H1 (cell line): Measurements from ENCODE around the gene RAB3C. TPM values are rescaled to one million over a fixed set of nuclear protein-coding genes. Genes with fewer than 3 reads are reported as not detected.

Experiments
- CTCF ChIA-PET: fragments of 300-600 bp; sonication (Branson Sonifier 250); formaldehyde crosslinking; loops from one replicate; lab custom pipeline; 2021; ENCODE audit not compliant: partially characterized antibody; lab: Charles Lee
- POLR2A ChIA-PET: fragments of 300-600 bp; sonication (Branson Sonifier 250); formaldehyde crosslinking; loops from one replicate; lab custom pipeline; 2021; ENCODE audit warnings: inconsistent platforms; ENCODE audit not compliant: partially characterized antibody; lab: Charles Lee
- DNase-seq, 2 experiments: peaks; one replicate each; pipeline versions ENCODE4 v3.0.0 to v3.0.0-alpha.2; 2010 to 2022; ENCODE audit warnings: low spot score in 2 of 2, low read depth in 1 of 2, mixed read lengths in 1 of 2
- FAIRE-seq: peaks from 2 replicates; lab custom pipeline; 2011; peaks lifted over from hg19 to GRCh38; lab: Jason Lieb, UNC
- H2AFZ ChIP-seq: 2 replicates; pipeline ENCODE4 v1.8.1; 2012; ENCODE audit warnings: low read length, inconsistent platforms
- H2AK5ac ChIP-seq: 2 replicates; pipeline ENCODE4 v1.6.1; 2013; ENCODE audit warnings: low read depth, low read length
- H2BK120ac ChIP-seq: replicated peaks from 2 replicates; pipeline ENCODE3; 2013; ENCODE audit warnings: low read depth, low read length, inconsistent platforms
- H2BK12ac ChIP-seq: 2 replicates; pipeline ENCODE4 v1.6.1; 2013; ENCODE audit warnings: low read depth, low read length
- H2BK15ac ChIP-seq: 2 replicates; pipeline ENCODE4 v1.6.1; 2013; ENCODE audit warnings: low read length
- H2BK20ac ChIP-seq: 2 replicates; pipeline ENCODE4 v1.6.1; 2013; ENCODE audit warnings: low read length
- H2BK5ac ChIP-seq: 2 replicates; pipeline ENCODE4 v1.6.1; 2013; ENCODE audit warnings: low read depth, low read length
- H3K14ac ChIP-seq: 2 replicates; pipeline ENCODE4 v1.6.1; 2013; ENCODE audit warnings: inconsistent platforms; ENCODE audit not compliant: insufficient read length
- H3K18ac ChIP-seq: 2 replicates; pipeline ENCODE4 v1.6.1; 2013; ENCODE audit warnings: low read length; ENCODE audit errors: extremely low read depth
- H3K23ac ChIP-seq: 2 replicates; pipeline ENCODE4 v1.6.1; 2013; ENCODE audit warnings: inconsistent platforms; ENCODE audit not compliant: insufficient read length
- H3K23me2 ChIP-seq: 2 replicates; pipeline ENCODE4 v1.6.1; 2013; ENCODE audit warnings: low read depth, low read length
- H3K27ac ChIP-seq: 2 replicates; pipeline ENCODE4 v1.6.1; 2011; ENCODE audit warnings: low read depth, low read length, inconsistent platforms
- H3K27me3 ChIP-seq, 4 experiments: replicated peaks in 1 of 4; 1 replicate in 1 of 4; 2 replicates in 3 of 4; pipeline versions ENCODE4 v1.6.1 to v1.8.1; 2011 to 2013; ENCODE audit warnings: low read length in 3 of 4, mild to moderate bottlenecking in 3 of 4, inconsistent platforms in 2 of 4, mixed read lengths in 2 of 4, moderate library complexity in 1 of 4; ENCODE audit not compliant: control insufficient read depth in 3 of 4, insufficient read depth in 3 of 4; ENCODE audit errors: extremely low read depth in 1 of 4
- H3K36me3 ChIP-seq, 4 experiments: 2 replicates each; pipeline versions ENCODE4 v1.6.1 to v1.8.1; 2011 to 2013; ENCODE audit warnings: mild to moderate bottlenecking in 4 of 4, low read length in 3 of 4, moderate library complexity in 2 of 4, control low read depth in 1 of 4, inconsistent platforms in 1 of 4; ENCODE audit not compliant: insufficient read depth in 4 of 4, control insufficient read depth in 2 of 4
- H3K4ac ChIP-seq: replicated peaks from 2 replicates; pipeline ENCODE3; 2013; ENCODE audit warnings: low read length, low read depth, mixed read lengths, inconsistent platforms; ENCODE audit not compliant: insufficient read length
- H3K4me1 ChIP-seq, 4 experiments: replicated peaks in 1 of 4; 1 replicate in 1 of 4; 2 replicates in 3 of 4; pipeline versions ENCODE4 v1.6.1 to v1.8.1; 2011 to 2013; ENCODE audit warnings: low read length in 3 of 4, inconsistent platforms in 2 of 4, mixed read lengths in 1 of 4; ENCODE audit not compliant: insufficient read depth in 4 of 4, control insufficient read depth in 3 of 4
- H3K4me2 ChIP-seq, 2 experiments: 2 replicates each; pipeline versions ENCODE4 v1.6.1 to v1.8.1; 2011 to 2013; ENCODE audit warnings: low read depth in 2 of 2, low read length in 2 of 2, control low read depth in 1 of 2, inconsistent platforms in 1 of 2, mild to moderate bottlenecking in 1 of 2; ENCODE audit not compliant: insufficient read depth in 1 of 2
- H3K4me3 ChIP-seq, 4 experiments: fragments of 200-600, 300-600 bp in 1 of 4; sonication (generic), shearing (Covaris generic), sonication (Bioruptor Twin) in 1 of 4; 2 replicates each; pipeline versions ENCODE4 v1.5.1 to v1.8.1; 2011 to 2016; ENCODE audit warnings: low read length in 4 of 4, low read depth in 3 of 4, control low read depth in 2 of 4, inconsistent platforms in 2 of 4, mild to moderate bottlenecking in 2 of 4, mixed read lengths in 1 of 4, moderate library complexity in 1 of 4; ENCODE audit not compliant: insufficient read depth in 2 of 4; ENCODE audit errors: extremely low read depth in 1 of 4
- H3K56ac ChIP-seq: replicated peaks from 2 replicates; pipeline ENCODE3; 2013; ENCODE audit warnings: low read depth, mild to moderate bottlenecking, mixed read lengths, low read length, inconsistent platforms; ENCODE audit not compliant: insufficient read length
- H3K79me1 ChIP-seq: 2 replicates; pipeline ENCODE4 v1.6.1; 2013; ENCODE audit warnings: low read depth, low read length, control low read depth
- H3K79me2 ChIP-seq, 2 experiments: 2 replicates each; pipeline versions ENCODE4 v1.6.1 to v1.8.1; 2012 to 2013; ENCODE audit warnings: low read length in 2 of 2, mild to moderate bottlenecking in 2 of 2, inconsistent platforms in 1 of 2; ENCODE audit not compliant: insufficient read depth in 2 of 2, control insufficient read depth in 1 of 2
- H3K9ac ChIP-seq, 4 experiments: replicated peaks in 1 of 4; 1 replicate in 1 of 4; 2 replicates in 3 of 4; pipeline versions ENCODE4 v1.6.1 to v1.8.1; 2011 to 2013; ENCODE audit warnings: low read depth in 3 of 4, low read length in 3 of 4, control low read depth in 2 of 4, mild to moderate bottlenecking in 2 of 4, moderate library complexity in 2 of 4, inconsistent platforms in 1 of 4; ENCODE audit errors: extremely low read depth in 1 of 4
- H3K9me3 ChIP-seq, 2 experiments: 2 replicates each; pipeline versions ENCODE4 v1.6.1 to v1.8.1; 2012 to 2013; ENCODE audit warnings: mild to moderate bottlenecking in 2 of 2, moderate library complexity in 2 of 2, control low read depth in 1 of 2, inconsistent platforms in 1 of 2, low read depth in 1 of 2, low read length in 1 of 2, mixed read lengths in 1 of 2; ENCODE audit not compliant: insufficient read depth in 2 of 2
- H4K20me1 ChIP-seq, 2 experiments: replicated peaks in 1 of 2; 2 replicates each; pipeline versions ENCODE3 to v1.8.1; 2011 to 2013; ENCODE audit warnings: inconsistent platforms in 2 of 2, low read length in 2 of 2, mild to moderate bottlenecking in 1 of 2; ENCODE audit not compliant: insufficient read depth in 2 of 2, control insufficient read depth in 1 of 2
- H4K5ac ChIP-seq: 2 replicates; pipeline ENCODE4 v1.6.1; 2013; ENCODE audit warnings: low read length, low read depth, mixed read lengths, inconsistent platforms; ENCODE audit not compliant: insufficient read length
- H4K8ac ChIP-seq: 2 replicates; pipeline ENCODE4 v1.8.0; 2013; ENCODE audit warnings: mild to moderate bottlenecking, moderate library complexity, low read length, inconsistent platforms; ENCODE audit not compliant: insufficient read depth; ENCODE audit errors: extremely low read depth
- H4K91ac ChIP-seq: replicated peaks from 2 replicates; pipeline ENCODE3; 2013; ENCODE audit warnings: low read length, mixed read lengths, inconsistent platforms; ENCODE audit not compliant: insufficient read length
- ATF2 ChIP-seq: IDR thresholded peaks from 2 replicates; pipeline ENCODE4 v1.6.1; 2012; ENCODE audit warnings: low read length, inconsistent platforms
- CBX8 ChIP-seq: fragments of 300-800, 300-1000 bp; sonication (generic); IDR thresholded peaks from 2 replicates; pipeline ENCODE4 v1.7.1; 2016; ENCODE audit warnings: low read depth, low read length, borderline replicate concordance
- EZH2 ChIP-seq: fragments of 200-600 bp; sonication (generic); IDR thresholded peaks from 2 replicates; pipeline ENCODE4 v1.7.1; 2012; ENCODE audit warnings: low read depth, mild to moderate bottlenecking, moderate library complexity, low read length, inconsistent platforms; ENCODE audit not compliant: severe bottlenecking
- GTF2F1 ChIP-seq: IDR thresholded peaks from 2 replicates; pipeline ENCODE4 v1.6.1; 2012; ENCODE audit warnings: low read depth, low read length, improper control_type of control experiment, borderline replicate concordance
- HDAC2 ChIP-seq, 2 experiments: fragments of 300-600 bp in 1 of 2; sonication (generic) in 1 of 2; IDR thresholded peaks; 2 replicates each; pipeline ENCODE4 v1.6.1; 2011 to 2012; ENCODE audit warnings: low read depth in 2 of 2, low read length in 2 of 2, mild to moderate bottlenecking in 2 of 2, moderate library complexity in 2 of 2, borderline replicate concordance in 1 of 2, inconsistent platforms in 1 of 2
- NANOG ChIP-seq: IDR thresholded peaks from 2 replicates; pipeline ENCODE4 v1.6.1; 2011; ENCODE audit warnings: low read length, low read depth, mild to moderate bottlenecking, inconsistent platforms; ENCODE audit not compliant: insufficient read depth, poor library complexity, severe bottlenecking
- NRF1 ChIP-seq: IDR thresholded peaks from 2 replicates; pipeline ENCODE4 v1.6.1; 2011; ENCODE audit warnings: mild to moderate bottlenecking, low read depth, low read length, improper control_type of control experiment
- POLR2A ChIP-seq, 2 experiments: IDR thresholded peaks; 1 replicate in 1 of 2; 2 replicates in 1 of 2; pipeline ENCODE4 v1.6.1; 2011; ENCODE audit warnings: low read depth in 2 of 2, low read length in 2 of 2, mild to moderate bottlenecking in 2 of 2; ENCODE audit errors: control extremely low read depth in 1 of 2
- ZNF274 ChIP-seq: IDR thresholded peaks from 2 replicates; pipeline ENCODE4 v1.7.0; 2012; ENCODE audit warnings: low read length, borderline replicate concordance; ENCODE audit errors: extremely low read depth
- WGBS, 2 experiments: shearing (Covaris generic) in 1 of 2; methylation state at CpG; one replicate each; pipeline versions ENCODE4 v1.1.6 to v1.1.7; 2013 to 2015; ENCODE audit warnings: low lambda C conversion rate in 2 of 2, mixed read lengths in 2 of 2, inconsistent platforms in 1 of 2, low coverage in 1 of 2, missing lambda C conversion rate in 1 of 2; ENCODE audit not compliant: insufficient replicate concordance in 2 of 2, insufficient coverage in 1 of 2, insufficient read length in 1 of 2; ENCODE audit errors: extremely low coverage in 1 of 2, missing lambda C conversion rate in 1 of 2; 5-methylcytosine and 5-hydroxymethylcytosine counted together
- polyA plus RNA-seq, 7 experiments: library from polyadenylated mRNA; depleted of rRNA in 3 of 7; stranded (reverse) in 5 of 7; unstranded in 2 of 7; fragments of >200 nt in 5 of 7; fragments of 200-250 nt in 2 of 7; gene quantifications; 1 replicate in 5 of 7; 2 replicates in 1 of 7; 4 replicates in 1 of 7; pipeline versions ENCODE4 v1.2.1 to v1.2.3, GENCODE V29; 2011 to 2013; ENCODE audit warnings: missing spikeins in 2 of 7, mixed read lengths in 2 of 7
- total RNA-seq: library from RNA; stranded (reverse); fragmentation: NEBNext Ultra II Directional; extraction: Animal tissue kit (Norgen Biotek cat#: 25700); gene quantifications from 2 replicates; pipeline ENCODE4 v1.2.1, GENCODE V29; 2021

Gene RAB3C
- total and polyA plus RNA-seq, 2 of the 8 experiments (the other 6 are each of a cell fraction or from before 2014, with no cell fraction given): 14.7 to 18.3 TPM

- Histone ChIP-seq H3K9me3 (no peaks in the 10 kb centered on the region), H3K56ac (no peak overlapping the region), H3K4me3 (no peak overlapping the region), H2AK5ac (no peak overlapping the region), H4K8ac (no peak overlapping the region), H3K36me3 (no peaks in the 10 kb centered on the region), H3K4ac (no peak overlapping the region), H3K27me3 (no peaks in the 10 kb centered on the region), H2BK20ac (no peak overlapping the region), H2AFZ (no peak overlapping the region), H3K18ac (no peak overlapping the region), H2BK120ac (no peak overlapping the region), H3K4me1 (no peaks in the 10 kb centered on the region), H2BK5ac (no peak overlapping the region), H3K27ac (no peak overlapping the region), H3K79me2 (no peaks in the 10 kb centered on the region), H3K9ac (no peak overlapping the region), H3K23me2 (no peaks in the 10 kb centered on the region), H3K4me2 (no peak overlapping the region), H2BK12ac (no peak overlapping the region), H4K20me1 (no peaks in the 10 kb centered on the region), H3K14ac (no peak overlapping the region), H2BK15ac (no peak overlapping the region), H3K23ac (no peak overlapping the region), H4K91ac (no peak overlapping the region), H4K5ac (no peak overlapping the region), H3K79me1 (no peaks in the 10 kb centered on the region)
- no peak for DNase-seq
- no peak for FAIRE-seq
- 90% methylated on average over 1 of the region's 1 CpG; no CpG with 5 or more reads in 1 of the 2 experiments for whole genome bisulfite sequencing, 2 experiments
- ChIA-PET POLR2A (no interaction called here), CTCF (interaction anchor here (1.5 to 7.2 kb wide), 2 partner anchors 31 to 319 kb away, joined by 4 to 88 read pairs; no protein-coding TSS in a partner anchor)
- no peak for TF ChIP-seq GTF2F1
- TF ChIP-seq HDAC2 (IDR thresholded peaks at IDR 0.05; ENCODE audit: borderline replicate concordance in 1 of 2, low read depth in 2 of 2, low read length in 2 of 2): no peak
- TF ChIP-seq EZH2: no peak
- no peak for TF ChIP-seq NANOG
- TF ChIP-seq CBX8: no peak
- TF ChIP-seq ATF2: no peak
- TF ChIP-seq NRF1: no peak
- TF ChIP-seq POLR2A (IDR thresholded peaks at IDR 0.05; ENCODE audit: control extremely low read depth in 1 of 2, low read depth in 2 of 2, low read length in 2 of 2): no peak
- TF ChIP-seq ZNF274: no peak
Observed at GRCh38 chr5:58818465-58818864, 235.6 kb downstream of the RAB3C start.
